GM19455 (cell line): ENCODE data around the gene CSRP3.
"Not testable (repeated sequence)": the region's sequence is repeated elsewhere in the genome, so short reads cannot be mapped to it uniquely, and the experiment has no call there.

ENCODE experiments used
- ATAC-seq: cut with Tn5 transposase; IDR thresholded peaks from one replicate; pipeline ENCODE4 v1.9.1; 2021; ENCODE audit not compliant: unreplicated experiment

The CSRP3 gene

DNA sequence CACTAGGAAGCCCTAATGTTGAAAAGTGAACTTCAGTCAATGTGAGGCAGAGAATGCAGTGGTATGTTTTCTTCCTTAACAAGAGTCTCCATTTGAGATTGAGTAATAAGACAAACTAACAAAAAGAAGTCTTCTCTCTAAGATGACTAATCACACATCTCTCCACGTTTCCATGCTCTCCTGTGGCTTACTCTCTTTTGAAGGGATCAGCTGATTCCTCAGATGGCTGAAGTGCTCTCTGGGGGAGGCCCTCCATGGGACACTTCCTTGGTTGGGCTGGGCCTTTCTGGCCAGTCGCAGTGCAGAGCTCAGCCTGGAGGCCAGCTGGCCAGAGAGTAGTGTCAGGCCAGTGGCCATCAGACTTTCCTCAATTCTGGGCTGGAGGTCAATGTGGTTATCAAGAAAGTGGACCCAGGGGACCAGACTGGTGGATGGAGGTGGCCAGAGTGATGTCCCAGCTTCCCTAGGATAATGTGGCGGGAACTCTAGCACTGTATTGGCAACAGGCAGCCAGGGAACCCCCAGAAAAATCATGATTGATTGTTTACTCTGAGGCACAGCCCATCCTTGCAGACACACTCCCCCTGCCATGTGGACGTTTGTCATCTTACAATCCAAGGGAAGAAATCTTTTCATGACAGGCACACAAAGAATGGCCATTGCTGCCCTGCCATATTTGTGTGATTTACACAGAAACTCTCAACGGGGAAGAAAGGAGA is 14.5 kb downstream of the CSRP3 start:
- ATAC-seq: no peak

DNA sequence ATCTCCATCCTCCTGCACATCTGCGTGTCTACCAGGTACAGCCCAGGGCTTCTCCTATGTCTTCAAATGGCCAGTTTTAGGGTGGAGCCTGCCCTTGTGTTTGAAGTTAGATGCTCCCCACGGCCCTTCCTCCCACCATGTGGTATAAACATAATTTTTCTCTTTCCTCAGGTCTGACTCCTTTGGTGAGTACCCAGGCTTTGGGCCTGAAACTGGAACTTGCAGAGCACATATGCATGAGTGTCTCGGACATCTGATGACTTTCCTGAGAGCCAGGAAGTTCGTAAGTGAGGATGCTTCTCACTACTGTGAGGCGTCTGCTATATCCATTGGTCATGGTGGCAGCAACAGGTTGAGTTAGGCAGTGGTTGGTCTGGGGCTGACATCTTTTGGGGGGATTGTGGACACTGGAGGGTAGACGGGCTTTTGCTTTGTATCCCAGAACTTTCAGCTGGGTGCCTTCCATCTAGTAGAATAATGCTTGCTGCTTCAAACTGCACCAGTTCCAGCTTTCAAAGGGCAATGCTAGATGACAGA is 16.2 kb downstream of the CSRP3 start:
- no peak for ATAC-seq

DNA sequence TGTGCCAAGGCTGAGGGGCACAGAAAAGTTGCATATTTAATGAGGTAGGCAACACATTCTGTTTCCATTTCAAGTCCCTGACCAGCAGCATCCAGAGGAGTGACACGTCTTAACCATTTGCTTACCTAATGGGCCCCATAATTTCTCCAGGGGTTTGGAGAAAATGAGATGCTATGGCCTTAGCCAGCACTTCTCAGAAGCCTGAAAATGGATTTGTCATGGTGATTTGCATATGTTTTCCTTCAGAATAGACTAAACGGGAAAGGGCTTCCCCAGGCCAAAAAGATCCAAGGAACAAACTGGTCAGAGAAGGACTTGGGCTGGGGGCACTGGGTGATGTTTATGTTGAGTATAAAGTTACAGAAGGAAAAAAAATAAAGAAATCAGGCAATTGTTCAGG is 16.7 kb downstream of the CSRP3 start:
- no peak for ATAC-seq

DNA sequence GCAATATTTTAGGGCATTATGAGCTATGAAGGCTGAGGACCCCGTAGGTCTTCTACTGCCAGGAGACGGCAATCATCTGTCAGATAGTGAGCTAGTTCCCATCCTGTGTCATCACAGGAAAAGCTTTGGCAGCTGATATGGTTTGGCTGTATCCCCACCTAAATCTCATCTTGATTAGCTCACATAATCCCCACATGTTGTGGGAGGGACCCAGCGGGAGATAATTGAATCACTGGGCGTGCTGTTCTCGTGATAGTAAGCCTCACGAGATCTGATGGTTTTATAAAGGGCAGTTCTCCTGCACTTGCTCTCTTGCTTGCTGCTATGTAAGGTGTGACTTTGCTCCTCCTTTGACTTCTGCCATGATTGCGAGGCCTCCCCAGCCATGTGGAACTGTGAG is 18.1 kb downstream of the CSRP3 start:
- no peak for ATAC-seq

DNA sequence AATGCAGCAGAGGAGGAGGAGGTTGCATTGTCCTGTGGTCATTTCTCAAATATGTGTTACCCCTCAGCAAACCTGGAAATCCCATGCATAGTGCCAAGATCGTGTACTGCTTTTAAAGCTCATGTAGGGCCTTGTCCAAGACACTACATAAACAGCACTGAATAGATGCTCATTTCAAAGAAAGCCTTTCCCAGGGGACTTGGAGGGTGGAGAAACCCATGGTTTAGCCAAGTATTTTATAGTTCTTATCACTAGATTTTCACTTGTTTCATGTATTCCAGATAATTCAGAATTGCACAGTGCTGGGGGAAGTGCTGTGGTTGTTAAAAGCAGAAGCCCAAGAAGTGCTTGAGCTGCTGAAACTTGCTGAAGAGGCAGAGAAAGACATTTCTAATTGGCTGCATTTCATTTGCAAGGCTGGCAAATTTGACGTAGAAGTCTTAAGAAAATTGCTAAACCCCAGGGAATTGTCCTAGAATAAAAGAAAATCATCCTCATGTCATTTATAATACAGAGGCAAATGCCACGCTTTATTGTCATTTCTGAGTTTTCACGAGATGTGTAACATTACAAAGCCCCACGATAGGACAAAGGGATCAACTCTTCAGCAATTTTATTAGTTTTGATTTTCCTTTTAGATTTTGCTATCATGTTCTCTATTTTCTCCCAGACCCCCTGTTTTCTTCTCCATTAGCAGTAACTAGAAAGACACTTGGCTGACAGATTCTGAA is 20.1 kb downstream of the CSRP3 start:
- no peak for ATAC-seq

DNA sequence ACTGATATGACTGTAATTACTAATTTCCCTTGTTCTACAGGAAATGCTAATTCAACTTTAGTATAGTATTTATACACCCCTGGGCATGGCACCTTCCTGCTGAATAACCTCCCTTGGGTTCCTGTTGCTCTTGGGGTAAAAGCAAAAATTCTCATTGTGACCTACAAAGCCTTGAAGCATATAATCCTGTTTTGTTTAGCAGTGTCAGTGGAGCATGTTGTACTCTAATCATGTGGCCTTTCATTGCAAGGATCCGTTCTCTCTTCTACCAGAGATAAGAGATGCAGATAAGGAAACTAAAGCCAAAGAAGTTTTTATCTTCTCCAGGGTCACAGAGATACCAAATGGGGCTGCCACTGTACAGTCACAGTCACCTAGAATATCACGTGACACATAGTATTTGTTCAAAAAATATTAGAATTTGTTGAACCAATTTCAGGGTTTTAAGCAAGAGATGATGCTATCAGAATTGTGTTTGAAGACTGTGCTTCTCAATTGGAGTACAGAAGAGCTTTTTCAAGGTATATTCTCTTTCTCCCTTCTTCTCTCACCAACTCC is 25.1 kb downstream of the CSRP3 start:
- ATAC-seq: no peak

DNA sequence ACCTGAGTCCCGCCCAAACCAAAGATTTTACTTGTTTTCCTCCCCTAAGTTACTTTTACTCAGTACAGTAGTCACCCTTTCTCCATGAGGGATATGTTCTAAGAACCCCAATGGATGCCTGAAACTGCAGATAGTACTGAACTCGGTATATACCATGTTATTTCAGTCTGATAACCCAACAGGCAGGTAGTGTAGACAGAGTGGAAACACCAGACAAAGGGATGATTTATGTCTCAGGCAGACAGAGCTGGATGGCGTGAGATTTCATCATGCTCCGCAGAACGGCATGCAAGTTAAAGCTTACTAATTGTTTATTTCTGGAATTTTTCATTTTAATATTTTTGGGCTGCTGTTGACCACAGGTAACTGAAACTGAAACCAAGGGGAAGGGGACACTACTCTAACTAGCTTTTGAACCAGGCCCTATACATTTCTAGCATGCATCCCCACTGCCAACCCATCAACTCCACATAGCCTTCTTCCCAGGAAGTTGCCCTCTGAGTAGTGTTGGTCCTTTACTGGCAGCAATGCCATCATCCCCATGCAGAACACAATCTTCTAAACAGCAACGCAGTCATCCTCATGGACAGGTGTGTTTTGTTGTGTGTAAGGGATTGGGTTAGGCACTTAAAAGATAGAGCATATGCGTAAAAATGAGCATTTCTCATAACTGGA is 27.7 kb downstream of the CSRP3 start:
- ATAC-seq: no peak

DNA sequence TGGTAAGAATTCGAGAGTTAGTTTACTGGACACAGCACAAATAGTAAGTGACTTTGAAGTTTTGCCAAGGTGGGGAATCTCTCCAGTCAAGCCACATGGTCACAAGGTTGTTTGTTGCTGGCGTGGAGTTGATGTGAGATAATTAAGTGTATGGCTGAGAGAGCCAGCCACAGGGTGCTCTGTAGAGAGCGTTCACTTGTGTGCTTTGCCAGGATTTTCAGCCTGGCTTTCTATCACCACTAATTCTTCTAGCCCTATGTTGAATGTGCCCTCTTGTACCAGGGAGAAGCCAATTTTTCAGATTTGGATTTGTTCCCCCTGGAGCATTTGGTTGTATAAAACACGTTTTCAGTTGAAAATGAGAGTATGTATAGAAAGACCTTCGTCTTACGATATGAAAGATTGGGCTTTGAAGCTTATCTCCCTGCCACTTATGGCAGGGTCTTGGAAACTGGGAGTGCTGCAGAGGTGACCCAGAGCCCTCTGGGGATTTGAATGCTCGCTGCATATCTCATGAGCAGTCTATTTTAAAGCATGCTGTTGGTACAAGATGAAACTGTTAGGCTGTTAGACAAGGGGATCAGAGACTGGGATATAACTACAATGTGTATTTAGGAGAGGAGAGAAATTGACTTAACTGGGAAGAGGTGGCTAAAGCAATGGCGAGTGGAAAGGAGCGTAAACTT is 28.6 kb downstream of the CSRP3 start:
- ATAC-seq: no peak

DNA sequence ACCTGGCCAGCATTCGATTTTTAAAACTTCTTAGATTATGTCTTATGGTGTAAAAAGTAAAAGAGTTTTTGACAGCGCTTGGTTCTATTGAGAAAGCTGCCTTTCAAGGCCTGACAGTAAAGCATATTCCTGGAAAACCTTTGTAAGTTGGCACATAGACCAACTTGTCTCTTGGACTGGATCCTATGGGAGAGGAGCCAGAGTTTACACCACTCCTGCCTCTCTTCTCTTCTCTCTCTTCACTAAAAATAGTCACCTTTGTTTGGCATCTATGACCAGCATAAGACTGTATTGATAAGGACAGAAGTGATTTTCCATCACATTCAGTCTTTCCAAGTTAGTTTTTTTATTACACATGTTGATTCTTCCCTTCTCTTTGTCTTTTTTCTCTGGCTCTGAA is 33.7 kb downstream of the CSRP3 start:
- ATAC-seq: no peak

DNA sequence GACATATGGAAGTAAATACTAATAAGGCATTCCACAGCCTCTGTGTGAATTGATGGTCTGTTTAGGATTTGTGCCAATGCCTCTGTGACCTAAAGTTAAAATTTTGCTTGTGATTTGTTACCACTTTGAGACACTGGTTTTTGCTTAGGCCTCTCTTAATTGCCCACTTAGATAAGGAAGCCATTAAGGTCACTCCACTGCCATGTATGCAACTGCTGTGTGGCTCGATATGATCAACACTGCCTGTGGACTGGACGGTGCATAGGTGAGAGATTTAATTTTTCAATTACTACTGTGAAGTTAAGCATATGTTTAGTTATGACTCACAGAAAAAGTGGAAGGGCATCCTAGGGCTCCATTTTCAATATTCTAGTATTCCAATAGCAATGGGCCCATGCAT is 36.9 kb downstream of the CSRP3 start:
- ATAC-seq: no peak

DNA sequence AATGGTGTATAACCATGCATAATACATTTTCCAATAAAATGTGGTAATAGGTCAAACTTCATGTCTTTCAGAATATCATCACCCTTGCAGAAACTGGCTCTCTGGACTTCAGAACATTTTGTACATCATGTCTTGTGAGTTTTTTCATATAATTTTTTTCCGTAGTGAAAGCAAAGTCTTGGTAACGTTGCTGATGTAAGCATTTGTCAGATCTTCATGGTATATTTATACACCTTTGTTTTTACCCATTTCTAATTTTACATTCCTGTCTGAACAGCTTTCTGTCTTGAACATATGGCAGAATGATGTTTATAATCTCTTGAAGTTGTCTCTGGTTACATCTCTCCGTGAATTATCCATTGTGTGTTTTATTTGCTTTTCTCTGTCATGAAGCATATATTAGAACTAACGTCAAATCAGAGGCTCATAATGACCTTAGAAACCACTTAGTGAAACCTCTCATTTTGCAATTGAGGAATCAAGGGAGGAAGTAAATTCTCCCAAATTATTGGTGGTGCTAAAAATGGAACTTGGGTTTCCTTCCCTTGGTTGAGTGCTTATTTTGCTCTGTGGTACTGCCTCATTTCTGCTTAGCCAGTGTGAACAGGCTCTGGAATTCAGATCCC is 37.4 kb downstream of the CSRP3 start:
- no peak for ATAC-seq

DNA sequence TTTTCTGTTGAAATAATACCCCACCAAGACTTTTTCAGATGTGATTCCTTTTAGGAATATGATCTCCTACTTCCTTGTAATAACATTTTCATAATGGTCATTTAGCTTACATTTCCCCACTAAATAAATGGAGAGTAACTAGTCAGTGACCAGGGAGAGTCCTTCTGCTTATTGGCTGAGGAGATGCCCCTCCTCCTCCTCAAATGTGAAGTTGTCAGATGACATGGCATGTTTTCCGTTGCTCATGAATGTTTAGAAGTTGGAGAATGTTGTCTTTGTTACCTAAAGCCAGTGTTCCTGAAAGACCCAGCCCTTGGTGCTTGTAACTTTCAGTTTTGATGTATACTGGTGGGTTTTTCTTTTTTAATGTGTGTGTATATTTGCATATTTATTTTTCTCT is 38.2 kb downstream of the CSRP3 start:
- no peak for ATAC-seq

DNA sequence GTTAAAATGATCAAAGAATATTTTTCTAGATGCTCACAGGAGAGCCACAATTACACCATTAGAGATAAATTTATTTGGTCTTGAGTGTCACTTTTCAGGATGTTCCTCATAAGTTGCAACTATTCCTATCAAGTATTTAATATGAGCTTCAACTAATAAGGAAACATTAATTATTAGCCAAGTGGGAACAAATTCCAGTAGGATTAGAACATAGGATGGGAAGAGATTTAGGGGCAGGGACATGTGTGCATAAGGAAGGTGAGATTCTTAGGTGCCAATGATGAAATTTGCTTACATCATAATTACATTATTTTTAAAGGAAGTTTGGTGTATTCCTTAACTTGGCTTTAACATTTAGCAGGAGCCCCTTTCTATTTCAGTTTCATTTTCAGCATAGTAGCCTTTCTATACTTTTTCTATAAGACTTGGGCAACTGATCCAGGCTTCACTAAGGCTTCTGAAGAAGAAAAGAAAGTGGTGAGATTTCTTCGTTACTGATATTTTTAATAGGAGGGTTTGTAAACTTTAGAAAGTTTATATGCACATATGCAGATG is 38.8 kb downstream of the CSRP3 start:
- no peak for ATAC-seq

DNA sequence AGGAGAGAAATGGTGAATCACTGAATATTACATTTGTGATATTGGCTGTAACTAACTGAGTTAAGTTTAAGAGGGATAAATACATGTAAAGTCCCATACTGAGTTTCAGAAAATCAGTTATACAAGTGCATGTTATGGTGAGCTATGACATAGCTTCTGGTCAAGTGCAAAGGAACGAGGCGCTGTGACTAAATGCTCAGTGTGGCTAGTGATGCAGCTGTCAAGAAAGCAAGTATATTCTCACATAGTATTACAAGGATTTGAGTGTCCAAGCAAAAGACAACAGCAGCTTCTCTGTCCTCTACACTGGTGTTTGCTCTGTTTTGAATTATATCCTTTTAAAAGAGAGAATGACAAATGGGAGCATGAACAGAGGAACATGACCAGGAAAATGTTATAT is 40.1 kb downstream of the CSRP3 start:
- ATAC-seq: no peak

DNA sequence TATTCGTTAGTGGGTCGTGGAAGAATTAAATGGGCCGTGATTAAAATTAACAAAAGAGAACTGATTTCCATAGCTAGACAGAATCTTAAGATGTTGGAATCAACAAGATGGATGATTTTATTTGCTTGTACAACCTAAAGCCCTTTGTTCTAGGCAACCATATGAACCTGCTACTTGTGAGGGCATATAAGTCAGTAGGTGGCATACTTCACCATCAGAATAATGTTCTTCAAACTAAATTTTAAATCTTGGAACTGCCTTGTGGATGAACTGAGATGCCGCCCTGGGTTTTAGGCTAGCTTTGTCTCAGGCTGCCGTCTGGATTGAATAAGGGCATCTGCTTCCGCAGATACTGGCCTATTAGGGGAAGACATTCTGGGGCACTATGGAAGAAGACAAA is 40.9 kb downstream of the CSRP3 start:
- no peak for ATAC-seq

DNA sequence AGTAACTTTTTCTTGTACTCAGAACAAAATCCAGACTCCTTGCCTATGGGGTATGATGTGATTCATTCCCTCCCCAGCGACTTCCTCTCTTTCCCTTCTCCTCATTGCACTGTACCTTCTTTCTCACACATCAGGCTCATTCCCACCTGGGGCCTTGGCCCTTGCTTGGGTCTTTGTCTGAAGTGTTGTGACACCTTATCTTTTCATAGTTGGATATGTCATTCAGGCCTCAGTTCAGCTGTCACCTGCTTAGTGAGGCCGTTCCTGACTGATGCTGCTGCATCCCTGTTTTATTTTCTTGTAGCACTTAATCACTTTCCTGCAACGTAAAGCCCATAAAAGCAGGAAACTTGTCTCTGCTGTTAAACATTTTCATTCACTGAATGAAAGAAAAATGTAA is 44.9 kb downstream of the CSRP3 start:
- ATAC-seq: no peak

DNA sequence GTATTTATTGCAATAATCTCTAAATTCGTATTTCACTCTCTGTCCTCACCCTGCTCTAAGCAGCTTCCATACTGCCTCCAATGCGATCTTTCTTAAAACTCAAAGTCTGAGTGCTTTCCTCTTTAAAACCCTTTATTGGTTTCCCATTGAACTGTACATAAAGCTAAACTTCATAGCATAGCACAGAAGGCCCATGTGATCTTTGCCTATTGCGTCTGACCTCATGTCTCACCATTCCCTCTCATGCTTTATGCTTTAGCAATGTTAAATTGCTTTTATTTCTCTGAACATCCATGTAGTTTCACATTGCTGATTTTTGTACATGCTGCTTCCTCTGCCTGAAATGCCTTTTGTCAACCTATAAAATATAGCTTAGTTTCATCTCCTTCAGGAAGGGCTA is 56.5 kb downstream of the CSRP3 start:
- no peak for ATAC-seq

DNA sequence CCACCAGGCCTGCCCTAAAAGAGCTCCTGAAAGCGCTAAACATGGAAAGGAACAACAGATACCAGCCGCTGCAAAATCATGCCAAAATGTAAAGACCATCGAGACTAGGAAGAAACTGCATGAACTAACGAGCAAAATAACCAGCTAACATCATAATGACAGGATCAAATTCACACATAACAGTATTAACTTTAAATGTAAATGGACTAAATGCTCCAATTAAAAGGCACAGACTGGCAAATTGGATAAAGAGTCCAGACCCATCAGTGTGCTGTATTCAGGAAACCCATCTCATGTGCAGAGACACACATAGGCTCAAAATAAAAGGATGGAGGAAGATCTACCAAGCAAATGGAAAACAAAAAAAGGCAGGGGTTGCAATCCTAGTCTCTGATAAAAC is 64.9 kb downstream of the CSRP3 start:
- ATAC-seq: not testable (repeated sequence)

DNA sequence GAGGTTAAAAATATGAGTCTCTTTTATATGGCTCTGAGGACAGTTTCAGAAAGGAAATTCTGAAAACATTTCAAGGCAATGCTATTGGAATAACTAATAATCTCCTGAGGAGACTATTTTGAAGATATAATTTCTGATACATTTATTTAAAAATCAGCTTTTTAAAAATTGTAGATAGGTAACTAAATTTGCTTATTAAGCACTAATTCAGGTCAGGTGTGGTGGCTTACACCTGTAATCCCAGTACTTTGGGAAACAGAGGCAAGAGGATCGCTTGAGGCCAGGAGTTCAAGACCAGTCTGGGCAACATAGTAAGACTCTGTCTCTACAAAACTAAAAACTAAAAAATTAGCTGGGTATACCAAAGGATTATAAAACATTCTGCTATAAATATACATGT is 67.8 kb downstream of the CSRP3 start:
- no peak for ATAC-seq
